ENCODE measurements around the gene HCAR3. TPM values are rescaled to one million over a fixed set of nuclear protein-coding genes. Genes with fewer than 3 reads are reported as not detected.

Gene HCAR3
- total RNA-seq, 4 donors from 2014 or later = 0.42 TPM; not detected in 3

- H3K27ac ChIP-seq = no peak overlapping the region
- DNase-seq (ENCODE audit: low spot score in 2 of 2) = no peak
- WGBS, 2 donors = 57 to 64% methylated on average over 5 of the region's 5 CpGs
Measured at GRCh38 chr12:122726080-122726558, 9.5 kb upstream of the HCAR3 start.

GRCh38 chr12:122725452-122726079 is 9.0 kb upstream of the HCAR3 start:
- no peak for DNase-seq (ENCODE audit: low spot score in 2 of 2)
- H3K27ac ChIP-seq = no peak overlapping the region
- peaks cover 0 to 24% (median 0%) of the 10 kb centered on the region in 4 donors for H3K4me1 ChIP-seq
- WGBS, 2 donors = 84 to 89% methylated on average over 6 of the region's 6 CpGs
- H3K27me3 ChIP-seq = no peaks in the 10 kb centered on the region
- no peak overlapping the region for H3K4me3 ChIP-seq
- no peaks in the 10 kb centered on the region for H3K9me3 ChIP-seq
- H3K36me3 ChIP-seq = no peaks in the 10 kb centered on the region
- no peak for TF ChIP-seq EP300 (IDR thresholded peaks at IDR 0.05)
- TF ChIP-seq POLR2A (IDR thresholded peaks at IDR 0.05) = no peak
- TF ChIP-seq CTCF (IDR thresholded peaks at IDR 0.05) = no peak

More at GRCh38 chr12:122726080-122726558, 9.5 kb upstream of the HCAR3 start:
- H3K4me3 ChIP-seq = no peak overlapping the region
- H3K36me3 ChIP-seq = no peaks in the 10 kb centered on the region
- no peaks in the 10 kb centered on the region for H3K27me3 ChIP-seq
- peaks cover 0 to 18% (median 0%) of the 10 kb centered on the region in 4 donors for H3K4me1 ChIP-seq
- H3K9me3 ChIP-seq = no peaks in the 10 kb centered on the region
- no peak for TF ChIP-seq EP300 (IDR thresholded peaks at IDR 0.05)
- no peak for TF ChIP-seq CTCF (IDR thresholded peaks at IDR 0.05)
- no peak for TF ChIP-seq POLR2A (IDR thresholded peaks at IDR 0.05)

GRCh38 chr12:122724641-122725243 is 8.1 kb upstream of the HCAR3 start:
- no peak for DNase-seq (ENCODE audit: low spot score in 2 of 2)
- Histone ChIP-seq H3K36me3 (no peaks in the 10 kb centered on the region), H3K9me3 (no peaks in the 10 kb centered on the region), H3K4me1 (peaks cover 0 to 24% (median 2%) of the 10 kb centered on the region in 4 donors), H3K4me3 (no peak overlapping the region), H3K27ac (no peak overlapping the region), H3K27me3 (no peaks in the 10 kb centered on the region)
- WGBS, 2 donors = 91 to 93% methylated on average over 12 of the region's 12 CpGs
- TF ChIP-seq EP300 (IDR thresholded peaks at IDR 0.05) (no peak), CTCF (IDR thresholded peaks at IDR 0.05) (no peak), POLR2A (IDR thresholded peaks at IDR 0.05) (no peak)

- WGBS, 2 donors = 58 to 64% methylated on average over 1 of the region's 1 CpG
- Histone ChIP-seq H3K27ac (peak overlapping the region in 1 of 4 donors; percentile 7), H3K36me3 (no peaks in the 10 kb centered on the region)
Measured at GRCh38 chr12:122722387-122722786, 5.8 kb upstream of the HCAR3 start.

More at GRCh38 chr12:122722387-122722786, 5.8 kb upstream of the HCAR3 start:
- Histone ChIP-seq H3K9me3 (no peaks in the 10 kb centered on the region), H3K4me1 (peaks cover 0 to 24% (median 2%) of the 10 kb centered on the region in 4 donors), H3K27me3 (no peaks in the 10 kb centered on the region), H3K4me3 (no peak overlapping the region)
- DNase-seq (ENCODE audit: low spot score in 2 of 2) = no peak
- TF ChIP-seq POLR2A (IDR thresholded peaks at IDR 0.05) = no peak
- no peak for TF ChIP-seq EP300 (IDR thresholded peaks at IDR 0.05)
- TF ChIP-seq CTCF (IDR thresholded peaks at IDR 0.05) = no peak
